ENCODE results near the gene MKI67.

The MKI67 gene

DNA sequence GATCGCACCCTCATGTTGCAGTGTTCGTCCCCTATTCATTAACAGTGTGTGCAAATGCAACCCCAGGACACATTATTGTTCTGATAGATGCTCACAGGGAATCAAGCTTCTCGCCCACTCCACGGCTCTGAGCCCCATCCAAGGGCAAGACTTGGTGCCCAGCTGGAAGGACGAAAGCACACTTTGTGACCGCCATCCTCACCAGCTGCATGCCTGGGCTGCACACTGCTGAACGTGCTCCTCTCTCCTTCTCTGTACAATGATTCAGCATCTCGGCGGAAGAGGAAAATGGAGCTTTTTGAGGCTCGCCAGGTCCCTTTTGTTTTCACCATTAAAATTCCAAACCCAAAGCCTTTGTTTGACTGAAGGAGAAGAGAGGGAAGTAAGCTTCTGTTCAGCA, 41.9 kb downstream of the MKI67 start:
- no peak for DNase-seq (ENCODE audit: low spot score)

DNA sequence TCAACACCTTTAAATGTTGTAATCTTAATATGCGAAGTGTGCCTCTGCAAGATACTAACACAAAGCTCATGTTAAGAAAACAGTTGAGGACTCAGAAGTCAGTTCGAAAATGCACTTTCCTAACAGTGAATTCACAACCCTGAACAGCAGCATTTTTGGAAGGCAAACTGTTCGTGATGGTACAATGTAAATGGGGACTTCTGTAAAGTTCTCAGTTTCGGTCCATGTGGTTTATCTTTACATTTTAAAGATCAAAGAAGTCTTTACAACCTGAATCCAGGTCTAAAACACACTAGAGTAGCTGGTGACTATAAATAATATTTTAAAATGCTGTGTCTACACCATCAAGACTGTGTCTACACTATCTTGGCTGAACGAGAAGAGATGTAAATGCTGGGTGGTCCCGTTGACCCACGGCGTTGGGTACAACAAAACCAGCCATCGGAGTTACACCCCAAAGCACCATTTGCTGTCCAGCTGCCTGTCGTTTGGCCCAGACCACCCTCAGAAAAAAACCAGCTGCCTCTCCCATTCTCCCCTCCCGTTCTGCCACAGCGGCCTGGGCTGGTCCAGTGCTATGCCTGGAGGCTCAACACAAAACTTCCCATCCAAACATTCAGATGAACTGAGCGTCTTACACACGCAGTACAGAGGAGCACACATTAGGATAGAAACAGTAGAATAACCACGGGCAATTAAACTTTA, 42.9 kb downstream of the MKI67 start:
- DNase-seq (ENCODE audit: low spot score) = no peak

DNA sequence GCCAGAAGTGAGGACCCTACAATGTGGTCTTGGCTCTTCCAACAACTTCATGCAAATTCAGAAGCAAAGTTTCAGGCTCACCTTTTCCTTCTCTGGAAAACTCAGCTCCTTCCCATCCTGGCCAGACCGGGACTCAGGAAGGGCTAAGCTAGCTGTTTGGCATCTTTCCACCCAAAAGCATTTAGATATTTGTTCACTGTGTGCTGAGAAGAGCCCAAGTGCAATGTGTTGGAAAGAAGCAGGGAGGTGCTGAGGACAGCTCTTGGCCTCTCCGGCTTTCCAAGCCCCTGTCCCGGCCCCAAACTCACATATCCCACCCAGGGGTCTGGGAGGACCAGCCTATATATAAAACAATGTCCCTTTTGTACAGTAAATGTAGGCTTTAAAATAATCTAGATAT, 44.5 kb downstream of the MKI67 start:
- DNase-seq (ENCODE audit: low spot score) = no peak

DNA sequence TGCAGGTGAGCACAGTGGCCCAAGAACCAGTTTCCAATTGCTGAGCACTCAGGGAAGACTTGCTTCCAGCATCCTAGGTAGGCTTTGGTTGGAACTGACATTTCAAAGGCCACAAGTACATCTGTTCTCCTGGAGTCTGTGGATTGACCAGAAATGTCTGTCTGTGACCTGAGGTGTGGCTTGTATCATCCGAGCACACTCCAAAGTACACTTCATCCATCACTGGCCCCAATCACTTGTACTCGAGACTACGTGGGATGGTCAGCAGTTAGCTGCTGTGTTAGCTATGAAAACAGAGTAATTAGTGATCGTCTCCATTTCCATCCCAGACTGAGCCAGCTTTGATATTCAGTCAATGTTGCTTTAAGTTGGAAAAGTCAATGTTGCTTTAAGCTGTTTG, 45.0 kb downstream of the MKI67 start:
- no peak for DNase-seq (ENCODE audit: low spot score)

DNA sequence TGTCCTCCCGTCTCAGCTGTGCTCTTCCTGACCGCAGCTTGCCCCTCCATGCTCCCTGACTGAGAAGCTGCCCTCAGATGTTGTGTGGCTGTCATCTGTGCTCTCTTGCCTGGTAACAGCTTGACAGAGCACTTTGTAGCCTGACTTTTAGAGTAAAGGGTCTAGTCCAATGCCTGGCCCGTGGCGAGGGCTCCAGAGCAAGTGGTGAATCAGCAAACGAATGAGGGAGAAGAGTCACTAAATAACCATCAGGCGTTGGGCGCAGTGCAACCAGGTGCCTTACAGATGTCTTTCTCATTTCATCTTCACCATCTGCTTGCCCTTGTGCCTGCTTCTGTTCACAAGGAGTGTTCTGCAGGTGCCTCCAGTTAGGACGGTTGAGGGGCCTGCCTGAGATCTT, 45.6 kb downstream of the MKI67 start:
- no peak for DNase-seq (ENCODE audit: low spot score)

DNA sequence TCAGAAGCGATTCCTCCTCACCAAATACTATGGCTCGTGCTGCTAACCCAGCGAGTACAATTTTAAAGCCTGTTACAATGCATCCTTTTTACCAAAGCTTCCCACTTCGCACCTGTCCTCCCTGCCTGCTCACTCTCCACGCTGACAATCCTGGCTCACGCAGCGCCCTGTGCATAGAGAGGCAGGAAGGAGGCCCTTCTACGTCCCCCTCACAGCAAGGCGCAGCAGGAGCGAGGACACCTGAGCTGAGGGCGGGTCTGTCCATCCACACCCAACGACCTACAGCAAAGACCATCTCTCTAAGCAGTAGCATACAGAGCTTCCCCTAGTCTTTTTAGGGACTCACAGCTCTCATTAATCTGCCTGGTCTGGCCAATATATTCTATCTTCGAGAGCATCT, 46.0 kb downstream of the MKI67 start:
- no peak for DNase-seq (ENCODE audit: low spot score)

DNA sequence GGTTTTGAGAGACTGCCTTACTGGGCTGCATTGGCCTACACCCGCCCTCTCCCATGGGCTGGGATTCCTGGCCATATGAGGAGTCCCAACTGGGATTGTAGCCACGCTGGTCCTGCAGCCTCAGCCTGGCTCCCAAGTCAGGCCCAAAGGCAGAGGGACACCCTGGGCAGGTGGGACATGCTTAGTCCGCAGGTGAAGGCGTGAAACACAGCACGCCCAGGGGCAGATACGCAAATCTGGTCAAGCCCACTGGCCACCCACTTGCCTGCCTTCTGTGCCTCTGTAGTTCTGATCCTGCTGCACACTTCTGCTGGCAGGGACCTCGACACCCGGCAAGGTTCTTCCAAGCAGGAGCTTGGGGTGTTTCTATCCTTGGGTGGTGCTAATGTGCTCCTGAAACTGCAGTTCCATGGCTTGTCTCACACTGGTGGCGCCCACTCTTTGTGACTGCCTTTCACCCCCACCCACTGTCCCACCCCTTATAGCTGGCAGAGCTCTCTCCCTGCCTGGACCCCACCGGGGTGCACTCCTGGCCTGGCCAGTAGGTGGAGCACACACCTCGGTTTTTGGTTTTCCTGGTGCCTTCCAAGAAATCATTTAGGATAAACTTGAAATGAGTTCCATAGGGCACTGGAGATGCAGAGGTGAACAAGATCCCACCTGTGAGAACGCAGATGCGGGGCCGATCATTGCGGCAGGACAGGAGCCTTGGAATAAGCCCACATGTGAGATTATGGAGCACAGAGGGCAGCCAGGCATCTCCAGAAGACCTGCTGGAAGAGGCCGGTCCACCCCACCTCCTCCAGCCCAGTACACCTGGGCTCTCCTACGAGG, 47.9 kb downstream of the MKI67 start:
- DNase-seq (ENCODE audit: low spot score) = peak; percentile 14

DNA sequence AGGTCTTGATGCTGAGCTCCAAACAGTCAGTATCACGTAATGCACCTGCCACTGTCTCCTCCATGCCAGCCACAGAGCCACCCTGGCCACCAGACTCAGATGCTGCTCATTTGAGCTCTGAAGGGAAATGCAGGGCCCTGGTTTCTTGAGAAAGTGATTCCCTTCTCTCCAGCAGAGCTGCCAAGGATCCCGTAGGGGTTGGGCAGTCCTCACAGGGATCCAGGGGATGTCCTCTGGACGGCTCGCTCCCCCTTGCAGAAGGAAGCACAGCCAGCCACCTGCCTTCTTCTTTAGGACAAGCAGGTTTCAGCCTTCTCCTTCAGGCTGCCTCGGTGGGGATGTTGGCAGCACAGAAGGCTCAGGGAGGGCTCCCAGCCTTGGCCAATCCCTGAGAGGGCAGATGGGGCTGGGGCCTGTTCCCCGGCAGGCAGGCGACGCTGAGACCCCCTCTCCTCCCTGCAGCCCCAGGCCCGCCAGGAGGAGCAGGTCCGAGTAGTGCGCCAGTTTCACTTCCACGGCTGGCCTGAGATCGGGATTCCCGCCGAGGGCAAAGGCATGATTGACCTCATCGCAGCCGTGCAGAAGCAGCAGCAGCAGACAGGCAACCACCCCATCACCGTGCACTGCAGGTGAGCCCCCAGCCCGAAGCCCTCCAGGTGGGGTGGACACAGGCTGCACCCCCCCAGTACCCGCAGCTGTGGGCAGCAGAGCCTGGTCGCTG, 48.9 kb downstream of the MKI67 start:
- no peak for DNase-seq (ENCODE audit: low spot score)

DNA sequence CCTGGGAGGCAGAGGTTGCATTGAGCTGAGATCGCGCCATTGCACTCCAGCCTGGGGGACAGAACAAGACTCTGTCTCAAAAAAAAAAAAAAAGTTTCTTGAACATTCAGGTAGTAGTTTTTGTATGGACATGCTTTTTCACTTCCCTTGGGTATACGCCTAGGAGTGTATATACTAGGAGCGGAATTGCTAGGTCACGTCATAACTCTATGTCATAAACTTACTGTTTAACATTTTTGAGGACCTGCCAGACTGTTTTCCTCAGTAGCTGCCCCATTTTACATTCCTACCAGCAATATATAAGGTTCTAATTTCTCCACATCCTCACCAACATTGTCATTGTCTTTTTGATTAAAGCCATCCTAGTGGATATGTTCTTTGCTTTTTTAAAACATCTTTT, 51.6 kb downstream of the MKI67 start:
- DNase-seq (ENCODE audit: low spot score) = no peak

DNA sequence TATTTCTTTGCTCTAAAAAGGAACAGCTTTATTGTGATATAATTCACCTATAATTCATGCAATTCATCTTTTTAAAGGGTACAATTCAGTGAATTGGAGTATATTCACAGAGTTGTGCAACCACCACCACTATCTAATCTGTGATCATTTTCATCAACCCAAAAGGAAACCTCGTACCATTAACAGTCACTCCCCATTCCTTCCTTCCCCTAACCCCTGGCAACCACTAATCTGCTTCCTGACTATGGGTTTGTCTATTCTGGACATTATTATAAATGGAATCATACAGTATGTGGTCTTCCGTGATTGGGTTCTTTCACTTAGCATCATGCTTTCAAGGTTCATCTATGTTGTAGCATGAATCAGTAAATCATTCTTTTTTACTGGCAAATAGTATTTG, 52.3 kb downstream of the MKI67 start:
- no peak for DNase-seq (ENCODE audit: low spot score)

DNA sequence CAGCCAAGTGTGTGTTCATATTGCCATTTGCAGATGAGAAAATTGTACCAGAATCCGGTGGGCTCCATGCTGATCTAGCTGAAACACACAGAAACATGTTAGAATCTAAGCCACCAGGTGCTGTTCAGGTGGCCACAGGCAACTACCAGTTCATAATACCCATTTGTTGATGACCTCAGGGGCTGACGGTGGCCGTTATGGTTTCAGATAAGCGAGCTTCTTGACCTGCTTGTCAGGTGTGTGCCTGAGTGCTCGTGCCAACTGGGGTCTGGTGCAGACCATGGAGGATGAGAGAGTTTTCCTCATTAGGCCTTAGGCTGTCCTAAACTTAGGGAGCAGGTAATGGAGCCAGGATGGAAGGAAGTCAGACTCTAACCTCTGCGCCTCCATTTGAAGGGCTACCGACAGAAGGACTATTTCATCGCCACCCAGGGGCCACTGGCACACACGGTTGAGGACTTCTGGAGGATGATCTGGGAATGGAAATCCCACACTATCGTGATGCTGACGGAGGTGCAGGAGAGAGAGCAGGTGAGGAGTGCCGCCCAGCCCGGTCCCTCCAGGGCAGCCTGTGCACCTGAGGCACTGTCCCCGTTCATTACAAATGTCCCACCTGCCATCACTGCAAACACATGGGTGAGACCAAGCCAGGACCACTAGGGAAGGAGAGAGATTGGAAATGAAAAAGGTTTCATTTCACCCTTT, 53.1 kb downstream of the MKI67 start:
- DNase-seq (ENCODE audit: low spot score) = no peak

DNA sequence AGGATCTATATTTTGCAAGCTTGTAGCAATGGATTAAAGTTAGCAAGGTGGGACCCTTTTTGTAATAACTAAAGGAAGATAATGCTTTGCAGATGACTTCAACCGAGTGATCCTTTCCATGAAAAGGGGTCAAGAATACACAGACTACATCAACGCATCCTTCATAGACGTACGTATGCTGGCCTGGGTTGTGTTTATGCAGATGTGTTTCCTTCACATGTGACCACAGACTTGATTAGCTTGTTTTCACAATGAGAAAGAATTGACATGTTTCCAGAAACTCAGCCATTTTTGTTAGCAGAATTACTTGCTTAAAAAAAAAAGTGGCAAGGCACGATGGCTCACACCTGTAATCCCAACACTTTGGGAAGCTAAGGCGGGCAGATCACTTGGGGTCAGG, 54.2 kb downstream of the MKI67 start:
- no peak for DNase-seq (ENCODE audit: low spot score)

DNA sequence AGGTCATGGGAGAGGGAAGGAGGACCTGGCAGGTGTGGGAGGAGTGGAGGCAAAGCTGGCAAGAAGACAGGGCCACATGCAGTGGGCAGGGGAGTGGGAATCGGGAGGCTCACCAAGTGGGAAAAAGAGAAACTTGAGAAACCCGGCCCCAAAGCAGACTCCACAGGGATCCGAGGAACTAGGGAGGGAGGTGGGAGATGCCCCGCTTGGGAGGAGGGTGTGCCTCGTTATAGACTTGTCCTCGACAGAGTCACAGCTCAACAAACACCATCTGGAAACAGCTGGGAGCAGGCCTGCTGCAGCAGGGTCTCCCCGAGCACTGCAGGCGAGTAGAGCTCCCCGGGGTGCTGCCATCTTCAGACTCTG, 54.8 kb downstream of the MKI67 start:
- DNase-seq (ENCODE audit: low spot score) = no peak

DNA sequence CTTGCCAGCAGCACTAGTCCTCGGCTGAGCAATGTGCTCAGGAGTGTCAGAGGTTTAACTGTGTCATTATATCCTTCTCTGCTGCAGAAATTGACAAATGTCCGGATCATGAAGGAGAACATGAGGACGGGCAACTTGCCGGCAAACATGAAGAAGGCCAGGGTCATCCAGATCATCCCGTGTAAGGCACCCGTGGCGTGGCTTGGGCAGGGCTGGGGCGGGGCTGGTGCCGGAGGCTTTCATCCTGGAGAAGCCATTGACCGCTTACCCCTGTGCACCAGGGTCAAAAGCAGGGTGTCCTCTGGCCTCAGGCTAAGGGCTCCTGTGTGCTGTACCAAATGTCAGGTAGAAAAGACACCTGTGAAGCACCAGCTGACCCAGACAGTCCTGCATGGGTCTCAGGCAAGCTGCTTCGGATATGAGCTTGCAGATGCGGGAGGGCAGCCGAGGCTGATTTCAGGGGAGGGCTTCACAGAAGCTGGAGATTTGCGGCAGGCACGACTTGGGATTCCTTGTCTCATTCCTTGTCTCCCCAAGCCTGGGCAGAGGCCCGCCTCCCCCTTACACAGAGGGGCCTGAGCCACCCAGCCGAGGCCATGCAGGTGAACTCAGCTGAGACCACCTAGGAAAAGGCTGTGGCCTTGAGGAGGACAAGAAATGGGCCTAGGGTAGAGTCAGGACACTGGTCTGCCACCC, 55.4 kb downstream of the MKI67 start:
- DNase-seq (ENCODE audit: low spot score) = no peak

DNA sequence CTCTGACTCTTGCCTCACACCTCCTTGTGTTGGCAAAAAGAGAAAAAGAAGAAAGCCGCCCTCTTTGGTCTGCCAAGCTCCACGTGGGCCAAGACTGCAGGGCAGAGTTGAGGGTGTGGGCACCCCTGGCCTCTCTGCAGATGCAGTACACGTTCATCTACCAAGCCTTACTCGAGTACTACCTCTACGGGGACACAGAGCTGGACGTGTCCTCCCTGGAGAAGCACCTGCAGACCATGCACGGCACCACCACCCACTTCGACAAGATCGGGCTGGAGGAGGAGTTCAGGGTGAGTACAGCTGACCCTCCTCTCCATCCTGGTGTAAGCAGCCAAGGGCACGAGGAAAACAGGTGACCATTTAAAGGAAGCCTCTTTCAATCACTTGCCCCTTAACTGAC, 56.1 kb downstream of the MKI67 start:
- DNase-seq (ENCODE audit: low spot score) = no peak

DNA sequence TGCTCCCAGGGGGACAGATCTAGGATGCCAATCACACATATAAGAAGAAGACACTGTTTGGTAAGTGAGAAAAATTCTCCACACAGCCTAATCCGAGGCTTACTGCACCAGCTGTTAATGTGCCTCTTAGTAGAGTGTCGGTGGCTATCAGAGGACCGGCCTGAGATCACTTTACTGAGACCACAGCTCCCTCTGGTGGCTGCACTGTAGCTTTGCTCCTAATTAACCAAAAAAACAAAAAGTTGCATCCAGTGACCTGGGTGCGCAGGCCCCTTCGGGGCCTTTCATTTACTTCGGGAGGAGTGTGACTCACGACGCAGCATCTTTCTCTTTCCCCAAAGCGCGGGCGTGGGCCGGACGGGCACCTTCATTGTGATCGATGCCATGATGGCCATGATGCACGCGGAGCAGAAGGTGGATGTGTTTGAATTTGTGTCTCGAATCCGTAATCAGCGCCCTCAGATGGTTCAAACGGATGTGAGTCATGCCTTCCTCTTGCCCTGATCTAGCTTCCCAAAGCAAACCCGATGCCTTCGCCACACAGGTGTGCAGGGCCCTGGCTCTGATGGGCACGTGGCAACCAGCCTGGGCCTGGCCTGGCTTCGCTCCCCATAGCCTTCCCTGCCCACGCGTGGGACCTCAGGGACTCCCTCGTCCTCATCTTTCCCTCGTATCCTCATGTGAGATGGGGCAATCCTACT, 56.7 kb downstream of the MKI67 start:
- peak; percentile 72 for DNase-seq (ENCODE audit: low spot score)

DNA sequence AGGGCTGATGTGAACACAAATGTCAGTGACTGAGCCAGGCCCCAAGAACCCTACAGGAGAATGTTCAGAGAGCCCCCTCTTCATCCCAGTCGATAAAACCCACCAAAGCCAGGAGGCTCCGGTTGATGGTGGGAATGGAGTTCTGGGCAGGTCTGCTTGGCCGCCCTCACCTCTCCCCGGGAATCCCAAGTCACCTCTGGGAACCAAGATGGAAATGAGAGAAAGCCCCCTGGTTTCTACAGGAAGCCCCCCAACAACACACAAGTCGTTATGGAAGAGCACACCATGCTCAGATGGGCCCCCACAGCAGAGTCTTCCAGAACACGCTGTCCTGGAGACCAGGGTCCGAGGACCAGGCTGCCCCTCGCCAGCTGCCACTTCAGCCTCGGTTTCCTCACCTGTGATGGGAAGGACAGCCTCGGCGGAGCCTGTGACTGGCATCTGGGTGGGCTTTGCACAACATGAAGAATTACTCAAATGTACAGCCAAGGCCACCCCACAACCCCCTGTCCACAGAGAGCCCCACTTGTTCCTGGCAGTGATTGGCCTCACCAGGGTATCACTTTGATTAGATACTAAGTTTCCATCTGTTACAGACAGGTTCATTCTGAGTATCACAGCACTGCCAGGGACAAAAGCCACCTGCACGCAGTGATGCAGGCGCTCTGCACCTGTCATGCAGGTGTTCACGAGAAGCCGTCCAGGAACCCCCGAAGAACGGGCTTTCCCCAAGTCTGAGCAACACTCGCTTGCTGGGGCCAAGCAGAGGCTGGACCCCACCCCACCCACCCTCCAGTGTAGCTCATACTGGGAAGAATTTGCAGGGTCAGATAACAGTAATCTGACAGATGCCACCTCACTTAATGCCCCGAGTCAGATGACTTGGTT, 57.6 kb downstream of the MKI67 start:
- DNase-seq (ENCODE audit: low spot score) = no peak

DNA sequence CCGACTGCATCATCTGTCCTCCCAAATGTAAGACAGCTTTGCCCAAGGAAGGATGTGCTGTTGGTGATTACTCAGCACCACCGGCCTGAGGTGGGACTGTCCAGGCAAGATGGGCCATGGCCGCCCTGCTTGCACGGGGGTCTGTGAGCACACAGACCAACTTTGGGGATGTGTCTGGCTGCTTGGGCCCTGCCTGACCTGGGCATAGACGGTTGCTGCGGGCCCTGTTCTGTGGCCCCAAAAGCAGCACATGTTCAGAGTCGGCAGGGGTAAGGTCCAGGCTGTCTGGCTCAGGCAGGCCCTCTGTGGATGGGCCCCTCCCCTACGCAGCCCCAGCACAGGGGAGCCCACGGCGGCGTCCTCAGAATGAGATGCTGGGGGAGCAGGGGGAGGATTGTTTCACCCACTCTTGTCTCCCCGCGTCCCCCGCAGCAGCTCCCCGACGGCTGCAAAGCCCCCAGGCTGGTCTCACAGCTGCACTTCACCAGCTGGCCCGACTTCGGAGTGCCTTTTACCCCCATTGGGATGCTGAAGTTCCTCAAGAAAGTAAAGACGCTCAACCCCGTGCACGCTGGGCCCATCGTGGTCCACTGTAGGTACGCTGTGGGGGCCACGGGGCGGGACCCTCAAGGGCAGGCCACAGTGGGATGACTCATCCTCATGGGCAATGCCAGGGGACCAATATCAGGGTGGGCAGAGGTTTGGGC, 58.4 kb downstream of the MKI67 start:
- no peak for DNase-seq (ENCODE audit: low spot score)

DNA sequence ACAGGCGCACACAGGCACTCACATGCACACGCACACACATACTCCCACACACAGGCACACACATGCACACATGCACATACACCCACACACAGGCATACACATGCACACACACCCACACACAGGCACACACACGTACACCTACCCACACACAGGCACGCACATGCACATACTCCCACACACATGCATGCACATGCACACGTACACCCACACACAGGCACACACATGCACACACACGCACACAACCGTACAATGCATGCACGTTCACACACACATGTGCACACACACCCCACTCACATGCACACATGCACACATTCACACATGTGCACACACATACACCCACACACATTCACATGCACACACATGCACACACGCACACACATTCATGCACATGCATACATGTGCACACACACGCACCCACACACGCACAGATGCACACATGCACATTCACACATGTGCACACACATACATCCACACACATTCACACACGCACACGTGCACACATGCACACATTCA, 59.3 kb downstream of the MKI67 start:
- DNase-seq (ENCODE audit: low spot score) = no peak
